Measurements from ENCODE around the gene SHC3. TPM values are rescaled to one million over a fixed set of nuclear protein-coding genes. Genes with fewer than 3 reads are reported as not detected.

Gene SHC3
- polyA plus RNA-seq, 1 donor from 2014 or later, result 22.9 TPM

DNA sequence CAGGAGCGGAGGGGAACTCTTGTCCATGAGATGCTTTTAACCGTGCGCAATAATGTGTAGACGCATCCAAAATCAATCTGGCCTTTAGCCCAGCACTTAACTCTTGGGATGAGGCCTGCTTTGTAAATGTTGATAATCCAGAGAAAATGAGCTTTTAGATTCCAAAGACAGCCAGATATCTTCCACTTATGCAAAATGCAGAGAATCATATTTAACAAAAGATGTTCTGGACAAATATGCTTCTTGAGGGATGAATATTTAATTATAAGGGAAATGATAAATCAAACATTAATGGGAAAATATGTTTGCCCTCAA is 181.7 kb downstream of the SHC3 start:
- H3K4me3 ChIP-seq (ENCODE audit: low read length), result no peak overlapping the region
- H3K36me3 ChIP-seq (ENCODE audit: insufficient read depth, low read length), result no peaks in the 10 kb centered on the region
- no peaks in the 10 kb centered on the region for H3F3A ChIP-seq (ENCODE audit: insufficient read depth, low read length, poor library complexity, severe bottlenecking)
- no peaks in the 10 kb centered on the region for H3K9me3 ChIP-seq (ENCODE audit: low read length)
- no peak overlapping the region for H2AFZ ChIP-seq (ENCODE audit: low read depth, low read length)
- H4K20me1 ChIP-seq (ENCODE audit: insufficient read depth), result no peaks in the 10 kb centered on the region
- no peaks in the 10 kb centered on the region for H3K79me2 ChIP-seq (replicated peaks; ENCODE audit: insufficient read depth, low read length)
- H3K4me2 ChIP-seq (ENCODE audit: low read length), result no peak overlapping the region
- no peaks in the 10 kb centered on the region for H3K9me2 ChIP-seq (ENCODE audit: insufficient read depth, low read length)
- H3K27me3 ChIP-seq (ENCODE audit: insufficient read depth, low read depth, low read length), result peaks cover 20% of the 10 kb centered on the region
- no peak for TF ChIP-seq EP300 (conservative IDR thresholded peaks at IDR 0.05; ENCODE audit: poor library complexity, severe bottlenecking)
- TF ChIP-seq, protein P1, sequence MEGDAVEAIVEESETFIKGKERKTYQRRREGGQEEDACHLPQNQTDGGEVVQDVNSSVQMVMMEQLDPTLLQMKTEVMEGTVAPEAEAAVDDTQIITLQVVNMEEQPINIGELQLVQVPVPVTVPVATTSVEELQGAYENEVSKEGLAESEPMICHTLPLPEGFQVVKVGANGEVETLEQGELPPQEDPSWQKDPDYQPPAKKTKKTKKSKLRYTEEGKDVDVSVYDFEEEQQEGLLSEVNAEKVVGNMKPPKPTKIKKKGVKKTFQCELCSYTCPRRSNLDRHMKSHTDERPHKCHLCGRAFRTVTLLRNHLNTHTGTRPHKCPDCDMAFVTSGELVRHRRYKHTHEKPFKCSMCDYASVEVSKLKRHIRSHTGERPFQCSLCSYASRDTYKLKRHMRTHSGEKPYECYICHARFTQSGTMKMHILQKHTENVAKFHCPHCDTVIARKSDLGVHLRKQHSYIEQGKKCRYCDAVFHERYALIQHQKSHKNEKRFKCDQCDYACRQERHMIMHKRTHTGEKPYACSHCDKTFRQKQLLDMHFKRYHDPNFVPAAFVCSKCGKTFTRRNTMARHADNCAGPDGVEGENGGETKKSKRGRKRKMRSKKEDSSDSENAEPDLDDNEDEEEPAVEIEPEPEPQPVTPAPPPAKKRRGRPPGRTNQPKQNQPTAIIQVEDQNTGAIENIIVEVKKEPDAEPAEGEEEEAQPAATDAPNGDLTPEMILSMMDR (IDR thresholded peaks at IDR 0.05; ENCODE audit: poor library complexity, severe bottlenecking), result no peak
- TF ChIP-seq RAD21 (conservative IDR thresholded peaks at IDR 0.05), result no peak
- no peak for TF ChIP-seq TAF1 (IDR thresholded peaks at IDR 0.05; ENCODE audit: low read depth)
- no peak for TF ChIP-seq MXI1 (conservative IDR thresholded peaks at IDR 0.05; ENCODE audit: poor library complexity, severe bottlenecking)
- TF ChIP-seq SMC3 (conservative IDR thresholded peaks at IDR 0.05; ENCODE audit: poor library complexity), result no peak
- no peak for TF ChIP-seq POLR2AphosphoS5 (IDR thresholded peaks at IDR 0.05)
- no peak for TF ChIP-seq EZH2 (IDR thresholded peaks at IDR 0.05; ENCODE audit: borderline replicate concordance, insufficient read depth, low read length, poor library complexity, severe bottlenecking)
- TF ChIP-seq, protein P2, sequence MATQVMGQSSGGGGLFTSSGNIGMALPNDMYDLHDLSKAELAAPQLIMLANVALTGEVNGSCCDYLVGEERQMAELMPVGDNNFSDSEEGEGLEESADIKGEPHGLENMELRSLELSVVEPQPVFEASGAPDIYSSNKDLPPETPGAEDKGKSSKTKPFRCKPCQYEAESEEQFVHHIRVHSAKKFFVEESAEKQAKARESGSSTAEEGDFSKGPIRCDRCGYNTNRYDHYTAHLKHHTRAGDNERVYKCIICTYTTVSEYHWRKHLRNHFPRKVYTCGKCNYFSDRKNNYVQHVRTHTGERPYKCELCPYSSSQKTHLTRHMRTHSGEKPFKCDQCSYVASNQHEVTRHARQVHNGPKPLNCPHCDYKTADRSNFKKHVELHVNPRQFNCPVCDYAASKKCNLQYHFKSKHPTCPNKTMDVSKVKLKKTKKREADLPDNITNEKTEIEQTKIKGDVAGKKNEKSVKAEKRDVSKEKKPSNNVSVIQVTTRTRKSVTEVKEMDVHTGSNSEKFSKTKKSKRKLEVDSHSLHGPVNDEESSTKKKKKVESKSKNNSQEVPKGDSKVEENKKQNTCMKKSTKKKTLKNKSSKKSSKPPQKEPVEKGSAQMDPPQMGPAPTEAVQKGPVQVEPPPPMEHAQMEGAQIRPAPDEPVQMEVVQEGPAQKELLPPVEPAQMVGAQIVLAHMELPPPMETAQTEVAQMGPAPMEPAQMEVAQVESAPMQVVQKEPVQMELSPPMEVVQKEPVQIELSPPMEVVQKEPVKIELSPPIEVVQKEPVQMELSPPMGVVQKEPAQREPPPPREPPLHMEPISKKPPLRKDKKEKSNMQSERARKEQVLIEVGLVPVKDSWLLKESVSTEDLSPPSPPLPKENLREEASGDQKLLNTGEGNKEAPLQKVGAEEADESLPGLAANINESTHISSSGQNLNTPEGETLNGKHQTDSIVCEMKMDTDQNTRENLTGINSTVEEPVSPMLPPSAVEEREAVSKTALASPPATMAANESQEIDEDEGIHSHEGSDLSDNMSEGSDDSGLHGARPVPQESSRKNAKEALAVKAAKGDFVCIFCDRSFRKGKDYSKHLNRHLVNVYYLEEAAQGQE (IDR thresholded peaks at IDR 0.05; ENCODE audit: borderline replicate concordance), result no peak
- H3K9ac ChIP-seq (ENCODE audit: low read length), result no peak overlapping the region
- no peak overlapping the region for H3K27ac ChIP-seq (ENCODE audit: low read length)

DNA sequence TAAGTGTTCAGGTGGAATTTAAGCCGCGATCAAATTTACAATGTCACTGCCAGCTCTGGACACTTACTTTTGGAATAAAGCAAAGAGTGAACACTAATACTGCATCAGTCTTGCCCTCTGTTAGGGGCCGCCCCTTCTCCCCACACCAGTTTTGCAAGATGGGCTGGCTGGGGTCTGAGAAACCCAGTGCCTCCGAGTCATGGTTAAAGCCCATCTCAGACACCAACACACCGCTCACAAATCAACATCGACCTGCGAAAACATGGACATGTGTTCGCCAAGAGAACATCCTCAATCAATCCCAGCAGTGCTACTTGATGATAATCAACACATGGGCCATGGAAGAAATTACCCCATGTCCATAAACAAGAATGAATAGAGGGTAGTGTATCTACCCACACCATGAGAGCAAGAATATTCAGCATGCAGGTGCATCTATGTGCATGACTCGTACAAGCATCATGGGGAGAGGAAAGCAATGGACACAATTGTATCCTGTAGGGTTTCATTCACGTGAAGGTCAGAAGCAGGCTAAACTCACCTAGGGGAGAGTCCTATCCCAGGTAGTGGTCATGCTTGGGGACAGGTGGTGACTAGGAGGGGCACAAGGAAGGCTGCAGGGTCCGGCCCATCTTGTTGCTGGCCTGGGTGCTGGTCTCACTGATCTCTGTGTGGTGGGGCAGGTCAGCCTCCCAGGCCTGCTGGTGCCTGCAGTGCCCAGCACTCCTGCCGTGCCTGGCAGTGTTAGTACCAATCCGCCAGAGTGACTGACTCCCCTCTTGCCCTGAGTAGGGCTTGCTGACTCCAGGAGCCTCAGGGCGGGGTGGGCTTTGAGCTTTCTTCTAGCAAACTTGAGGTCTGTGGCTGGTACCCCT is 182.3 kb downstream of the SHC3 start:
- H2AFZ ChIP-seq (ENCODE audit: low read depth, low read length), result no peak overlapping the region
- H3K27me3 ChIP-seq (ENCODE audit: insufficient read depth, low read depth, low read length), result peaks cover 26% of the 10 kb centered on the region
- no peaks in the 10 kb centered on the region for H3F3A ChIP-seq (ENCODE audit: insufficient read depth, low read length, poor library complexity, severe bottlenecking)
- no peaks in the 10 kb centered on the region for H3K36me3 ChIP-seq (ENCODE audit: insufficient read depth, low read length)
- no peaks in the 10 kb centered on the region for H3K9me3 ChIP-seq (ENCODE audit: low read length)
- TF ChIP-seq TAF1 (IDR thresholded peaks at IDR 0.05; ENCODE audit: low read depth) (no peak), POLR2AphosphoS5 (IDR thresholded peaks at IDR 0.05) (no peak), EP300 (conservative IDR thresholded peaks at IDR 0.05; ENCODE audit: poor library complexity, severe bottlenecking) (no peak), EZH2 (IDR thresholded peaks at IDR 0.05; ENCODE audit: borderline replicate concordance, insufficient read depth, low read length, poor library complexity, severe bottlenecking) (no peak), MXI1 (conservative IDR thresholded peaks at IDR 0.05; ENCODE audit: poor library complexity, severe bottlenecking) (no peak), SMC3 (conservative IDR thresholded peaks at IDR 0.05; ENCODE audit: poor library complexity) (no peak), RAD21 (conservative IDR thresholded peaks at IDR 0.05) (no peak)
- TF ChIP-seq, protein P2 (IDR thresholded peaks at IDR 0.05; ENCODE audit: borderline replicate concordance), result no peak
- TF ChIP-seq, protein P1 (IDR thresholded peaks at IDR 0.05; ENCODE audit: poor library complexity, severe bottlenecking), result no peak
- H3K9me2 ChIP-seq (ENCODE audit: insufficient read depth, low read length), result no peaks in the 10 kb centered on the region
- no peak overlapping the region for H3K9ac ChIP-seq (ENCODE audit: low read length)
- H4K20me1 ChIP-seq (ENCODE audit: insufficient read depth), result no peaks in the 10 kb centered on the region
- no peak overlapping the region for H3K4me2 ChIP-seq (ENCODE audit: low read length)
- H3K4me3 ChIP-seq (ENCODE audit: low read length), result no peak overlapping the region
- no peak overlapping the region for H3K27ac ChIP-seq (ENCODE audit: low read length)
- H3K79me2 ChIP-seq (replicated peaks; ENCODE audit: insufficient read depth, low read length), result no peaks in the 10 kb centered on the region

Measured in neural cell (in vitro differentiated cells).